ENCODE results near the gene CLEC2D.

Gene CLEC2D

DNA sequence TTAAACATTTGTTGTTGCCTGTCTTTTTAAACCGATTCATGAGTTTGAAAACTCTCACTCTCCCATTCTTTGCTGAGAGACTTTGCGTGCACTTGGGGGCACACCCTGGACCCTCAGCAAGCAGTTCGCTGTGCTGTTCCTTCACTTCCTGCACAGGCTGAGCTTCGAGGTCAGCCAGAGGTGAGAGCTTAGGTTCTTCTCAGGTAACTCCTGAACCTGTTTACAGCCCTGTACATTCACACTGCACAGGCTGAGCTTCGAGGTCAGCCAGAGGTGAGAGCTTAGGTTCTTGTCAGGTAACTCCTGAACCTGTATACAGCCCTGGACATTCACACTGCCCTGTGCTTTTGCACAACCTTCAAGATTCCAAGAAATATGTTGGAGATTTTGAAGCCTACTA is 73.1 kb downstream of the CLEC2D start:
- no peak for TF ChIP-seq RAD21 (IDR thresholded peaks at IDR 0.05; ENCODE audit: low read depth)
- no peak for TF ChIP-seq TAF1 (IDR thresholded peaks at IDR 0.05; ENCODE audit: low read depth)
- TF ChIP-seq, protein P1, sequence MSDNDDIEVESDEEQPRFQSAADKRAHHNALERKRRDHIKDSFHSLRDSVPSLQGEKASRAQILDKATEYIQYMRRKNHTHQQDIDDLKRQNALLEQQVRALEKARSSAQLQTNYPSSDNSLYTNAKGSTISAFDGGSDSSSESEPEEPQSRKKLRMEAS (IDR thresholded peaks at IDR 0.05): 0 out of 2 replicates have a peak, but pooled peaks have one; percentile 24
- TF ChIP-seq TEAD4 (IDR thresholded peaks at IDR 0.05): no peak
- no peak for TF ChIP-seq ZBTB7A (IDR thresholded peaks at IDR 0.05; ENCODE audit: low read depth)
- TF ChIP-seq EP300 (IDR thresholded peaks at IDR 0.05; ENCODE audit: borderline replicate concordance): no peak
- no peak for TF ChIP-seq TCF12 (IDR thresholded peaks at IDR 0.05; ENCODE audit: low read depth)
- no peak for TF ChIP-seq EGR1 (IDR thresholded peaks at IDR 0.05)
- no peak for TF ChIP-seq REST (IDR thresholded peaks at IDR 0.05; ENCODE audit: low read depth)

DNA sequence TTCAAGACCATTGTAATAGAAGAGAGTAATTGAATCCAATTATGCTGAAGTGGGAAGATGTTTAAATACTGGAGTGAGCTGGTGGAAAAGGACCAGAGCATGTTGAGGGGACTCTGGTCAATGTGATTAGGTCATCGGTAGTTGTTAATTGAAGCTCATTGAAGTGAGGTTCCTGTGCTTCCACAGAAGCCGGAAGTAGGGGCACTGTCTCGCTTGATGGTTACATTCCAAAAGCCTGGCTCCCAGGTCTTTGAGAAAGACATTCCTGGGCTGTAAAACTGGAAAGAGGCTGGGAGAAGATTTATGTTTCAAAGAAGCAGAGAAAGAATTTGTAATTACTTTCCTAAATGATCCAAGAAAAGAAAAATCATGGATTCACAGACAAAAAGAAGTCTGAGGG is 75.7 kb downstream of the CLEC2D start:
- no peak for TF ChIP-seq EGR1 (IDR thresholded peaks at IDR 0.05)
- no peak for TF ChIP-seq CREB1 (IDR thresholded peaks at IDR 0.05; ENCODE audit: low read depth)
- TF ChIP-seq ZBTB7A (IDR thresholded peaks at IDR 0.05; ENCODE audit: low read depth): no peak
- 0 out of 2 replicates have a peak, but pooled peaks have one; percentile 18 for TF ChIP-seq TCF12 (IDR thresholded peaks at IDR 0.05; ENCODE audit: low read depth)
- TF ChIP-seq USF1 (IDR thresholded peaks at IDR 0.05): no peak
- TF ChIP-seq TEAD4 (IDR thresholded peaks at IDR 0.05): peak; percentile 29; the same call in 1 of the 2 replicates
- TF ChIP-seq TAF1 (IDR thresholded peaks at IDR 0.05; ENCODE audit: low read depth): no peak
- TF ChIP-seq, protein P1 (IDR thresholded peaks at IDR 0.05): peak; percentile 34; the same call in 1 of the 2 replicates
- TF ChIP-seq RAD21 (IDR thresholded peaks at IDR 0.05; ENCODE audit: low read depth): no peak
- no peak for TF ChIP-seq YY1 (IDR thresholded peaks at IDR 0.05; ENCODE audit: low read depth)
- TF ChIP-seq NFIC (IDR thresholded peaks at IDR 0.05): no peak
- 0 out of 2 replicates have a peak, but pooled peaks have one; percentile 3 for TF ChIP-seq CEBPB (IDR thresholded peaks at IDR 0.05)
- TF ChIP-seq EP300 (IDR thresholded peaks at IDR 0.05; ENCODE audit: borderline replicate concordance): peak; percentile 42; the same call in 1 of the 2 replicates
- TF ChIP-seq REST (IDR thresholded peaks at IDR 0.05; ENCODE audit: low read depth): no peak
- no peak for TF ChIP-seq FOXM1 (IDR thresholded peaks at IDR 0.05; ENCODE audit: borderline replicate concordance, low read depth)
